GM18511 (cell line): Measurements from ENCODE around the gene ATP6V1E1.
"Not testable (repeated sequence)": the region's sequence is repeated elsewhere in the genome, so short reads cannot be mapped to it uniquely, and the experiment has no call there.

Experiments
- ATAC-seq: cut with Tn5 transposase; IDR thresholded peaks from one replicate; pipeline ENCODE4 v1.9.1; 2021; ENCODE audit warnings: mild to moderate bottlenecking, moderate library complexity; ENCODE audit not compliant: unreplicated experiment

ATP6V1E1 gene

DNA sequence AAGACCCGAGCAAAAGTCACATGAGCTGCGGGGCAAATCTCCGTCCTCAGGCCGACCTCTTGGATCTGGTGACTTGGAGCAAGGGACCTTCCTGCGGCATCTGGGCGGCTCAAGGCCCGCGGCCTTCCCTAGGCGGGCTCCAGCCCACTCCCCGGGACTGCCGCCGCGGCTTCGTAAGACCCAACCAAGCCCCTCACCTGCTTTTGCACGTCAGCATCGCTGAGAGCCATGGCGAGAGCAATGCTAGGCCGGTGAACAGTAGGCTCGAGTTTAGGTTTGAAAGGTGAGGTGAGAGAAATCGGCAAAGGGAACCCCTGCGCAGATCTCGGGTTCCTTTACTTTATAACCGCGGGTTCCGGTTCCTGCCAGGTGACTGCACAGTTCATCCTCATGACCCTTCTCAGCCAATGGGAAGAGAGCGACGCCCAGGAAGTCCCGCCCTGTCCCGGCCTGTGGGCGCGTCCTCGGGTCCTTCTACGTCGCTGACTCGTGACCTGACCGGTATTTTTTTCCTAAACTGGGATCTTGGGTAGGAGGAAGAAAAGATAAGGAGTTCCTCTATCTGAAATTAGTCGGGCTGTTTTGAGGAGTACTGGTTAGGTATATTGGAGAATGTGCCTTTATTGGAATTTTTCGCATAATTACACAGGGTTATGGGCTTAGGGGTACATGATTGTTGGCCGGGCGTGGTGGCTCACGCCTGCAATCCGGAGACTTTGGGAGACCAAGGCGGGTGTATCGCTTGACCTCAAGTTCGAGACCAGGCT, at the start of gene ATP6V1E1:
ATP6V1E1 (minus strand) TSS at position 344 of the 767 bp plus-strand sequence; CDS start at position 230, 114 bp downstream.
- ATAC-seq = peak; percentile 100

DNA sequence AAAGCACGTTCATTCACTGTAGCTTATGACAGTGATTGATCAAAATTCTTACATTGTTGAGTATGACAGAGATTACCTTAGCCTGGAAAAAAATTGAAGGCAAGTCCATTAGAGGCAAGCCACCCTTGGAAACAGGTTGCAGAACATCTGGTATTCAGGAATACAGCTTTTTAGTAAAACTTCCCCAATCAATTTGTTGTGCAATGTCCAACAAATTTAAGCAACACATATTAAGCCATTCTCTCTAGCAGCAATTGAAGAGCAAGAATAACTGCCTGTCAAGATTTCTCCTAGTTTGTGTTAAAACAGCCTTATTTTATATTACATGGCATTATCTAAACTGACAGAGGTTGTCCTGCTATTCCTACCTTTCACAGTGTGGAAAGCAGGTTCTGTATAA, 47.0 kb upstream of the ATP6V1E1 start:
- ATAC-seq = no peak

DNA sequence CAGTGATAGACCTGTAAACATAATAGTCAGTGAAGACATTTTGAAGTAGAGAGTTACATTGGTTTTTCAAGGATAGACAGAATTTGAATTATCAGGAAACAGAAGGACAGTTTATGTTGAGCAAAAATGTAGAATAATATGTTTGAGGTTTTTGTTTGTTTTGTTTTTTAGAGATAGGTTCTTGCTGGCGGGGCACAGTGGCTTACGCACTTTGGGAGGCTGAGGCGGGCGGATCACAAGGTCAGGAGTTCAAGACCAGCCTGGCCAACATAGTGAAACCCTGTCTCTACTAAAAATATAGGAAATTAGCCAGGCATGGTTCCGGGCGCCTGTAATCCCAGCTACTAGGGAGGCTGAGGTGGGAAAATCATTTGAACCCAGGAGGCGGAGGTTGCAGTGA, 45.6 kb upstream of the ATP6V1E1 start:
- no peak for ATAC-seq

DNA sequence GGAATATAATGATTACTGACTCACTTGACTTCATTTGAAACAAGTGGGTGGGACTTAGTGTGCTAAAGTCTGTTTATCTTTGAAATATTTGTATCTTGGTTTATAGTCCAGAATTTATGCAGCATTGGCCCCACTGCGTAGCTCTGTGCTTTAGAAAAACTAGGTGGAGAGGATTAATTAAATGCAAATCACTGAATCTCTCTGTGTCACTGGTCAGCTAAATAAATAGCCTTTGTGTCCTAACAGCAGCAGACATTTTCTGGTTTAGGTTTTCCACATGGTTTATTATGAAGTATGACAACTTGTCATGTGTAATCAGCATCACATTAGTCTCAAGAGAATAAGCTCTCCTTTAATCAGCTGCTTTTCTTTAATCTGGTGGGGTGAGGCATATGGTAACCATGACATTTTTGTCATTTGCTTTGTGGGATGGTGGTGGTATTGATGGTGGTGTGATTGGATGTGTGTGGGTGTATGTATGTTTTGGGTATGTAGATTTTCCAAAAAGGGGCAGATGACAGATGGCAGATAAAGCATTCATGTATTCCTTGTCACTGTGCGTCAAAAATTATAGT, 44.0 kb upstream of the ATP6V1E1 start:
- no peak for ATAC-seq

DNA sequence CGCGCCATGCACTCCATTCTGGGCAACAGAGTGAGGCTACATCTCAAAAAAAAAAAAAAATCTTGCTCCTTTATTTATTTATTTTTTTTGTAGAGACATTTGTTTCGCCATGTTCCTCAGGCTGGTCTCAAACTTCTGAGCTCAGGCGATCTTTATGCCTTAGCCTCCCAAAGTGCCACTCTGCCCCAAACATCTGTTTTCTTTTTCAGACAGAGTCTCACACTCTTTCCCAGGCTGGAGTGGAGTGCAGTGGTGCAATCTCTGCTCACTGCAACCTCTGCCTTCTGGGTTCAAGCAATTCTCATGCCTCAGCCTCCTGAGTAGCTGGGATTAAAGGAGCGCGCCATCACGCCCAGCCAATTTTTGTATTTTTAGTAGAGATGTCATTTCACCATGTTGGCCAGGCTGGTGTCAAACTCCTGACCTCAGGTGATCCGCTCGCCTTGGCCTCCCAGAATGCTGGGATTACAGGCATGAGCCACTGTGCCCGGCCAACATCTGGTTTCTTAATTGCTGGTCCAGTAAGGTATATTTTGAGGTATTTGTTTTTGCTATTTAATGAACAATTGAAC, 43.1 kb upstream of the ATP6V1E1 start:
- not testable (repeated sequence) for ATAC-seq

DNA sequence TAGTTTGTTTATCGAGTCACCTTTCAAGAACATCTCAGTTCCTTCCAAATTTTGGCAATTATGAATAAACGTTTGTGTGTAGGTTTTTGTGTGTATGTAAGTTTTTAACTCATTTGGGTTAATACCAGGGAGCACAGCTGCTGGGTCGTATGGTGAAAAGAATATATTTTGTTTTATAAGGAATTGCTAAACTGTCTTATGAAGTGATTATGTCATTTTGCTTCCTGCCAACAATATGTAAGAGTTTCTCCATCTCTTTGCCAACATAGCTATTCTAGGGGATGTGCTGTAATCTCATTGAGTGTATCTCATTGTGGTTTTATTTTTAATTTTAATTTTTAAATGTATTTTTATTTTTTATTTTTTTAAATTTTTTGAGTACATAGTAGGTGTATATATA, 37.3 kb upstream of the ATP6V1E1 start:
- ATAC-seq = no peak

DNA sequence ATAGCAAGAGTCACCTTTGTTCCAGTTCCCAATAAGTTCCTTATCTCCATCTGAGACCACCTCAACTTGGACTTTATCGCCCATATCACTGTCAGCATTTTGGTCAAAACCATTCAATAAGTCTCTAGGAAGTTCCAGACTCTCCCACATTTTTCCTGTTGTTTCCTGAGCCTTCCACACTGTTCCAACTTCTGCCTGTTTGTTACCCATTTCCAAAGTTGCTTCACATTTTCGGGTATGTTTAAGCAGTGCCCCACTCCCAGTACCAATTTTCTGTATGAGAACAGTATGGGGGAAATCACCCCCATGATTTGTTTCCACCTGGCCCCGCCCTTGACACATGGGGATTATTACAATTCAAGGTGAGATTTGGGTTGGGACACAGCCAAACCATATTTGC, 36.7 kb upstream of the ATP6V1E1 start:
- no peak for ATAC-seq

DNA sequence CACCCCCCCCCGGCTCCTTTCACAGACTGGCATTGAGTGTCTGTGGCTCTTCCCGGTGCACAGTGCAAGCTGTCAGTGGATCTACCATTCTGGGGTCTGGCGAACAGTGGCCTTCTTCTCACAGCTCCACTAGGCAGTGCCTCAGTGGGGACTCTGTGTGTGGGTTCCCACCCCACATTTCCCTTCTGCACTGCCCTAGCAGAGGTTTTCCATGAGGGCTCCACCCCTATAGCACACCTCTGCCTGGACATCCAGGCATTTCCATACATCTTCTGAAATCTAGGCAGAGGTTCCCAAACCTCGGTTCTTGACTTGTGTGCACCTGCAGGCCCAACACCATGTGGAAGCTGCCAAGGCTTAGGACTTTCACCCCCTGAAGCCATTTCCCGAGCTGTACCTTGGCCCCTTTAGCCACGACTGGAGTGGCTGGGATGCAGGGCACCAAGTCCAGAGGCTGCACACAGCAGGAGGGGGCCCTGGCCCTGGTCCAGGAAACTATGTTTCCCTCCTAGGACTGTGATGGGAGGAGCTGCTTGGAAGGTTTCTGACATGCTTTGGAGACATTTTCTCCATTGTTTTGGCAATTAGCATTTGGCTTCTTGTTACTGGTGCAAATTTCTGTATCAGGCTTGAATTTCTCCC, 36.0 kb upstream of the ATP6V1E1 start:
- no peak for ATAC-seq

DNA sequence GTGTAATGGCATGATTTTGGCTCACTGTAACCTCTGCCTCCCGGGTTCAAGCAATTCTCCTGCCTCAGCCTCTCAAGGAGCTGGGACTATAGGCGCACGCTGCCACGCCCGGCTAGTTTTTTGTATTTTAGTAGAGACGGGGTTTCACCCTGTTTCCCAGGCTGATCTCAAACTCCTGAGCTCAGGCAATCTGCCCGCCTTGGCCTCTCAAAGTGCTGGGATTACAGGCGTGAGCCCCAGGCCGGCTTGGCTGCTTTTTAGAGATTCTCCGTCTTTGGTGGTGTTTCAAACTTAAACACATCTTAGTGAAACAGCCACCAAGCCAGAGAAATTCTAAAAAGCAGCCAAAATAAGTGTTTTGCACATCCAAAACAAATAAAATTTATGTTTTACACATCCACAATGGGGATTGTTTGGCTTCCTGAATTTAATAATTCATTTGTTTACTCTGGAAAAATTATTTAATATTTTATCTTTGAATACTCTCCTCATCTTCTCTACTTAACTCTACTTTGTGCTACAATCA, 28.4 kb upstream of the ATP6V1E1 start:
- no peak for ATAC-seq

DNA sequence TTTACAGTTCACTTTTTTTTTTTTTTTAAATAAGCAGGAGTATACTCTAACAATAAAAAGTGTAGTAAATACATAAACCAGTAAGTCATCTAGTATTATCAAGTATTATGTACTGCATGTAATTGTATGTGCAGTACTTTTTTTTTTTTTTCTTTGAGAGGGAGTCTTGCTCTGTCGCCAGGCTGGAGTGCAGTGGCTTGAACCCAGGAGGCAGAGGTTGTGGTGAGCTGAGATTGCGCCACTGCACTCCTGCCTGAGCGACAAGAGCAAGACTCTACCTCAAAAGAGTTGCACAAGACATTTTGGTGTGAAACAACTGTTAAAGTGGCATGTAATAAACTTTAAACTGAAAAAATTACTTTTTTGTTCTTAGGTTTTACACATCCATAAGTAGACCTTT, 26.7 kb upstream of the ATP6V1E1 start:
- ATAC-seq = no peak

DNA sequence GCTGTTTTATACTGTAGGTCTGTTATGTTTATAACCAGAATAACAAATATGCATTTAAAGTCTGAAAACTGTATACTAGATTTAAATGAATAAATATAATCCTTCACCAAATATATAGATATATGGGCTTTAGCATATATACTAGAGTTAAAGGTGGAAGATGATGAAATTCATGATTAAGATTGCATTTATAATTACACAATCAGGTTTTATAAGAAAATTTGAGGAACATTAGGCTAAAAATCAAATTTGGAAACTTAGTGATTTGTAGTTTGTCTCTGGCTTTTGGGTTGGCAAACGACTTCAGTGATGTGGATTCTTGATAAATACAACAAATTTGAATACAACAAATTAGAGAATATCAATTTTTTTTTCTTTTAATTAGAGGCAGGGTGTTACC, 20.0 kb upstream of the ATP6V1E1 start:
- ATAC-seq = no peak

DNA sequence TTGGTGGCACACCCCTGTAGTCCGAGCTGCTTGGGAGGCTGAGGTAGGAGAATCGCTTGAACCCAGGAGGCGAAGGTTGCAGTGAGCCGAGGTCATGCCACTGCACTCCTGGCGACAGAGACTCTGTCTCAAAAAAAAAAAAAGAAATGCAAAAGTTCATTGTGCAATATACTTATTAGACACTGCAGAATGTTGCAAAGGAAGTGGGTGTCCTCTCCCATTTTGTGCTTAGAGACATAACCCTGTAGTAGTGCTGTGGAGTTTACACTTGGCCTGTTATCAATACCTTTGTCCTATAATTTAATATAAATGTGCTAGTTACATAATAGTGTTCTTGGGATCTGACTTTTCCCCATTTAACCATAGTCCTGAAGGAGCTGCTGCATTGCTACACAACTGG, 19.4 kb upstream of the ATP6V1E1 start:
- no peak for ATAC-seq

DNA sequence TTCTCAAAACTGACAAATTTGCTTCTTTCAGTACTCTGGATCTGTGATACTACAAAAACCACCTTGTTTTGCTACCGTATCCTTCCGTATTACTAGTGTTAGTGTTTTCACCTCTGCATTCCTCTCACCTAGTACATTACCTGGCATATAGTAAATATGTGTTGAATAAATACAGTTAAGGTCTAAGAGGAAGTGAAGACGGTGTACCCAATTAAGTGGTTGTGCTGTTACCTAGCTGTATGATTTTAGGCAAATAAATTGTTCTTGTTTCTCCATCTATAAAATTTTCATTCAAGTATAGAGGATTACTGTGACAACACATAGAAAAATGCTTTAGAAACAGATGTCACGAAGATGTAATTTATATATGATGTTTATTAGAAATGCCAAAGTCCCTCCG, 18.9 kb upstream of the ATP6V1E1 start:
- no peak for ATAC-seq

DNA sequence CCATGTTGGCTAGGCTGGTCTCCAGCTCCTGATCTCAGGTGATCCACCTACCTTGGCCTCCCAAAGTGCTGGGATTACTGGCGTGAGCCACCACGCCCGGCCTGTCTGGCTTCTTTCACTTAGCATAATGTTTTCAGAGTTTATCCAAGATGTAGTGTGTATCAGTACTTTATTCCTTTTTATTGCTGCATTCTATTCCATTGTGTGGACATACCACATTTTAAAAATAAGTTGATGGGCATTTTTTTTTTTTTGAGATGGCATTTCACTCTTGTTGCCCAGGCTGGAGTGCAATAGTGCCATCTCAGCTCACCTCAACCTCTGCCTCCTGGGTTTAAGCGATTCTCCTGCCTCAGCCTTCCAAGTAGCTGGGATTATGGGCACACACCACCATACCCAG, 13.8 kb upstream of the ATP6V1E1 start:
- not testable (repeated sequence) for ATAC-seq

DNA sequence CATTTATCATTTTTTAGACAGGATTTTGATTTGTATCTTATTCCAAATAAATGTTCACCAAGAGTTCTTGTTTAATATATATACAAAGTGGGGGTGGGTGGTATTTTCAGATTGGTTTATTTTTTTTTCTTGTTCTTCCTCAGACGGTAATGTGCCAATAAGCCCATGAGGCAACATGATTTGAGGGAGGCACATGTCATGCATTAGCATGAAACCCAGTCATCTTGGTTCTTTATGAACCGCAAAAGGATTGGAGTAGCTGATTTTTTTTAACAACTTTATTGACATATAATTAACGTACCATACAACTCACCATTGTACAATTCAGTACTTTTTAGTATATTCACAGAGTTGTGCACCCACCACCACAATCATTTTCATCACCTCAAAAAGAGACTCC, 12.7 kb upstream of the ATP6V1E1 start:
- no peak for ATAC-seq

DNA sequence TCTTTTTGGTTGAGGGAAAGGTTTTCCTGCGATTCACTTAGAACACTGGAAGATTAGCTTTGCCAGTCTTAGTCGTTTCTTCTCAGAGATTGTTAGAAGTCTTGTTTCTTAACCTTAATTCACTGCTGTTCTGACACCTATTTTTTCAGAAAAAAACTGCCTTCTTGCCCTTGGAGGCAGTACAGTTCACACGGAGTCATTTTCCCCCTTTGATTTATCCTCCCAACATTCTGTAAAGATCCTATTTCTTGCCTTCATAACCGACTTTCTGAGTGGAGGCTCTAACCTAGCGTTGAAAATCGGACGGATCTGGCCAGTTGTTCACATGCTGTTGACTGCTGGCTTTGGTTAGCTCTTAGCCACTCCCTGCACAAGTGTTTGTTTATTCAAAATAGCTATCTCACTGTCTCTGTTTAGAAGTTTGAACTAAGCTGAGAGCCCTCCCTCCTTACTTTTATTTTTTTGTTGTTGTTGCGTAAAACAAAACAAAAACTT, 10.7 kb upstream of the ATP6V1E1 start:
- ATAC-seq = no peak

DNA sequence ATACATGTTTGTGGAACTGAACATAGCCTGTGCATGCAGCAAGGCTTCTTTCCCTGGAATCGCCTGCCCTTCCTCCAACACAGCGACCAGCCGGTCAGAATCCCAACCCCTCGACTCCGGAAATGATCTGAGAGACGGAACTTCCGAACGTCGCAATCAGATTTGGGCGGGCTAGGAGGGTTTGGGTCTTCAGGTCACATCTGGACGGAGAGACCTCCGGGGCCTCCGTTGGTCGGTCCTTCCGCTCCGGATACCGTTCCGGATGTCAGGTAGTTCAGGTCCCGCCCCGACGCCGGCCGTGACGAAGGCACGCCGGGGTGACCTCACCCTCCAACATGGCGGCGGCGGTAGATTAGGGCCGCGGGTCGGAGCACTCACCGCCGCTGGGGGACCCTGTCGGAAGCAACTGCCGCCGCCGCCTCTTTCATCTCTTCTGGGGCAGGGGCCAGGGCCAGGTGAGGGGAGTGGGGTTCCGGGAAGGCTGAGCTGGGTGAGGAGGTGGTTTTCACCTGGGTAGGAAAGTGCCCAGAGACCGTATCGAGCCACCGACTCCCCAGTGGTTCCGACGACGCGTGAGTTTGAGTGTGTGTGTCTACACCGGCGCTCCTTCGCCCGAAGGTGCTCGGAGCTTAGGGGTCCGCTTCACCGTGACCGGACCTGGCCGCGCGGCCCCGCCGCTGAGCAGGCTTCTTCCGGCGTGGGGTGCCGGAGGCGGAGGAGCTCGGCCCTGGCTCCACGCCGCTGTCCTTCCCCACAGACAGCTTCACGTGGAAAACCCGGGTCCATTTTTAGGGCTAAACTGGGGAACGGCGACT, 10.1 kb upstream of the ATP6V1E1 start, which contains the start of gene BCL2L13:
BCL2L13 (plus strand) TSS at position 326 of the 815 bp plus-strand sequence. CDS start 16,955 bp downstream, outside the sequence.
- peak; percentile 96 for ATAC-seq

DNA sequence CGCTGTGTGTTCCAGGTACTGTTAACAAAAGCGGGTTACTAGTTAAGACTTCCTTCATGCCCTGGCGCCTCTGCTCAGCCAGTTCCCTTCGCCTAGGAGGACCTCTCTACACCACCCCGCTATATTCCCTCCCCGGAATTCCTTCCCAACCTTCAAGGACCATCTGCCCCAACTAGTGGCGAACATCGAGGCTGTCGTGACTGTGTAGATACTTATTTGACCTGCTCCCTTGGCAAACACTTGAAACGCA, 9.6 kb upstream of the ATP6V1E1 start:
- peak; percentile 26 for ATAC-seq

DNA sequence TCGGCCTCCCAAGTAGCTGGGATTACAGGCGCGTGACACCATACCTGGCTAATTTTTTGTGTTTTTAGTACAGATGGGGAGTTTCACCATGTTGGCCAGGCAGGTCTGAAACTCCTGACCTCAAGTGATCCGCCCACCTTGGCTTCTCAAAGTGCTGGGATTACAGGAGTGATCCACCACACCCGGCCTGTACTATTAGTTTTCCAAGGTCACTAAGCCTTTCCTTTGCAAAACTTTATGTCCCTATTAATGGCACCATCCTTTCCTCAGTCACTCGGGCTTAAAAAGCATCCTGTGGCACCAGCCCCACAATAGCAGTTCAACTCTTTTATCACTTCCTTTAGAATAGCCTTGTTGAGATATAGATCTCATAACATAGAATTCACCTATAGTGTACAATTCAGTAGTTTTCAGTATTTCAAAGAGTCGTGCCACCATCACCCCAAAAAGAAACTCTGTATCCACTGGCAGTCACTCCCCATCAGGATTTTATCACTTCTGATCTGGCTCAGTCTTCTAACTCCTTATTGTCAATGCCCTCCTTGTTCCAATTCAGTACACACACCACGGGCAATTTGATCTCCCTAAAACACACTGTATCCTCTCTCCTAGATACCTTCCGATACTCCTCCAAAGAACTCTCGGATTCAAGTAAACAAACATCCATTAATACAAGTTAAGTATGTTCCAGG, 9.1 kb upstream of the ATP6V1E1 start:
- ATAC-seq = no peak

DNA sequence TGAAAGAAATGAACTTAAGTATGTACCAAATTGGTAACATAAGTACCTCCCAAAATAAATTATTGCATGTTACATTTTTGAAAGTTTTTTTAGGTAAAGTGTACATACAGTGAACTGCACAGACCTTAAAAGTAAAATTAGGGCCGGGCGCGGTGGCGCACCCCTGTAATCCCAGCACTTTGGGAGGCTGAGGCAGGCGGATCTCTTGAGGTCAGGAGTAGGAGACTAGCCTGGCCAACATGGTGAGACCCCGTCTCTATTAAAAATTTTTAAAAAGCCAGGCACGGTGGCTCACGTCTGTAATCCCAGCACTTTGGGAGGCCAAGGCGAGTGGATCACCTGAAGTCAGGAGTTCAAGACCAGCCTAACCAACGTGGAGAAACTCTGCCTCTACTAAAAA, 8.3 kb upstream of the ATP6V1E1 start:
- ATAC-seq = not testable (repeated sequence)
